NCI-H2227 (cell line): ENCODE data around the gene ULK4.

ENCODE experiments used
- DNase-seq: peaks from one replicate; lab custom pipeline; 2025; ENCODE audit not compliant: unreplicated experiment; lab: John Stamatoyannopoulos, UW

ULK4 gene

DNA sequence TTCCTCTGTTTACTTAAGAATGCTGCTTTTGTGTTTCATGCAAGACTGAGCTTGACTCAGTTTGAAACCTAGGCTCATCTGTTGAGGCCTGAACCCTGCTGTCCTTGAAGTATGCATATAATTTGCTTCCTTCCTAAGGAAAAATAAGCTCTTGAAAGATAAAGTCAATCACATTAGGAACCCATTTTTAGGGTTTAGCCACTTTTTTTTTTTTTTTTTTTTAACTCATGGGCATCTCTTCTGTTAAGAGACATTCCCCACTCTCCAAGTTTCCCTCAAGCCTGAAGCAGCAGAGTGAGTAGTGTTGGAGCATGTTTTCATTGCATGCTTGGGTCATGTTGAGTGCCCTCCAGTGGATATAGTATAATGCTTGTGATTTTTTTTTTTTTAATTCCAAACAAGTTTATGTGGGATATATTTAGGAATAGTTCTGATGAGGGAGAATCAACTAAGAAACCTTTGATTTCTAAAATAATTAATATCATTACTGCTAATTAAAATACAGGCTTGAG lies 759.0 kb downstream of the ULK4 start:
- peak; percentile 31 for DNase-seq

DNA sequence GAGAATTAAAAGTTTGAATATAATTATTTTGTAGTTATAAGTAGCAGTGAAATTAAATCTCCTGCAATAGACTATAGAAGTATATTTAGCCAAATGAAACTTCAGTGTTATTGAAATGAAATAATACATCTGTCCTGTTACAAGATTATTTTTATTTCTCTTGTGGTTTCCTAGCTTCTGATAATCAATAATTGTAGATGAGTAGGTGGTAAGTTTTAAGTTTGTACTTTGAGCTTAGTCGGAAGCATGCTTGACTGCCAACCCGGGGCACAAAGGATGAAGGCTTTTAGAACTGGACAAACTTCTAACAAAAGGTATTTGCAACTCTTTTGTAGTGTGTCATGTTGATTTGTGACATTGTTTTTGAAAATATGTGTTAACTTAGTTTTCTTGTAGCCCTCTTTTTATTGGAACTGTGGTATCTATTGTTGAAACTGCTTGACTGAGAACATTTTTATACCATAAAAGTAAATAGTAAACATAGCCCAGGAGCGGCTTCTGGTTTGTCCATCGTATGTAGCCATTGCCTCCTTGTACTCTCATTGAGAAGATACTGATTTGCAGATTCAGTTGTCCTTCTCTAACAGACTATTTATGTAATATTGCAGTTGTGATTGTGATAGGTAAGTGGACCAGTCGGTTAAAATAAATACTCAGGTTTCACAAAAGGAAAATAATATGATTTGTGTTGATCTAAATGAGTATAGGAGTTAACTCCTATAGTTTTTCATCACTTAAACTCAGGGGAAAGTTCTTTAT lies 759.6 kb downstream of the ULK4 start:
- no peak for DNase-seq

DNA sequence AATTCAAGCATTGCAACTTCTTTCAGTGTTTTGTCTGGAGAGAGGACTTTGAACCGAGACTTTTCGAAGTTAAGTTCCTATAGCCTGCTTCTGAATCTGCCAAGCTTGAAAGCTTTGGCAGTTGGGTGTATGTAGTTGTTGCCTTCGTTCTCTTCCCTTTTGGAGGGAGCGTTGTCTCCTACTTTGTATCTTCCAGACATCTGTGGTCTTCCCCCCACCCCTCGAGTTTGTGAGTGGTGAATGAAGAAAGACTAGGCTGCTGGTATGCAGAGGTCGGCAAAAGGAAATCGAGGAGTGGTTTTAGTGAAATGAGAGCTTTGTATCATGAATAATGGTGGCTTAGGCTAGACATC lies 761.3 kb downstream of the ULK4 start:
- peak; percentile 5 for DNase-seq

DNA sequence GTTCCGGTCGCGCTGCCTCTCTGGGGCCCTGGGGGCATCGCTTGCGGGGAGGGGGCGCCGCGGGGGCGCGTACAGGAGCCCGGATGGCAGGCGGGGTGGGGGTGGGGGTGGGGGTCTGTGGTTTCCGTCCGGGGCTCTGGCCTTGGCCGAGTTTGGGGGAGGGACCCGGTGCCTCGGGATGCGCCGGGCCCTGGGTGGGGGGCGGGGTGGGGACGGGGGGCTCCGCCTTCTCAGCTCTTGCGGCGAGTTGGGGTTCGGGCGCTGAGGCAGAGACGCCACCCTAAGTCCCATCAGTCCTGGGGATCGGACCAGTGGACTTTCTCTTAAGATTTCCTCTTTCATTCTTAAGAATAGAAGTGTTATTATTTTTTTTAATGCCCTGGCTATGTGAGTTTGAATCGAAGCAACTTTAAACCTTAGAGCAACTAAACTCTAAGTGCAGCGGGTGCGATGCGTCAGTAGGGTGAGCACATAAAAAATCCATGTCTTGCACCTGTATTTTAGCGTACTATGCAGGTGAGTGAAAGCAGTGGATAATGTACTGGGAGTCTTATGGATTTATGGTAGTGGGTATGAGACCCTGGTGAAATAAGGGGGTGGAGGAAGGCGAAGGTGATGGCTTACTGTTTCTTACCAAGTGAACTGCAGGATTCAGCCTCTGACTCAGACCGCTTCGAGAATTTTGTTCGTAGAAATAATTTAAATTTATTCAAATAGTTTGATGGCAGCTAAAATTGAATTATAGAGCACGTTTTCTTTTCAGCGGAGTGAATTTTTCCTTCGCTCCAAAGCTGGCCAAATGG lies 761.8 kb downstream of the ULK4 start:
- DNase-seq = peak; percentile 42

DNA sequence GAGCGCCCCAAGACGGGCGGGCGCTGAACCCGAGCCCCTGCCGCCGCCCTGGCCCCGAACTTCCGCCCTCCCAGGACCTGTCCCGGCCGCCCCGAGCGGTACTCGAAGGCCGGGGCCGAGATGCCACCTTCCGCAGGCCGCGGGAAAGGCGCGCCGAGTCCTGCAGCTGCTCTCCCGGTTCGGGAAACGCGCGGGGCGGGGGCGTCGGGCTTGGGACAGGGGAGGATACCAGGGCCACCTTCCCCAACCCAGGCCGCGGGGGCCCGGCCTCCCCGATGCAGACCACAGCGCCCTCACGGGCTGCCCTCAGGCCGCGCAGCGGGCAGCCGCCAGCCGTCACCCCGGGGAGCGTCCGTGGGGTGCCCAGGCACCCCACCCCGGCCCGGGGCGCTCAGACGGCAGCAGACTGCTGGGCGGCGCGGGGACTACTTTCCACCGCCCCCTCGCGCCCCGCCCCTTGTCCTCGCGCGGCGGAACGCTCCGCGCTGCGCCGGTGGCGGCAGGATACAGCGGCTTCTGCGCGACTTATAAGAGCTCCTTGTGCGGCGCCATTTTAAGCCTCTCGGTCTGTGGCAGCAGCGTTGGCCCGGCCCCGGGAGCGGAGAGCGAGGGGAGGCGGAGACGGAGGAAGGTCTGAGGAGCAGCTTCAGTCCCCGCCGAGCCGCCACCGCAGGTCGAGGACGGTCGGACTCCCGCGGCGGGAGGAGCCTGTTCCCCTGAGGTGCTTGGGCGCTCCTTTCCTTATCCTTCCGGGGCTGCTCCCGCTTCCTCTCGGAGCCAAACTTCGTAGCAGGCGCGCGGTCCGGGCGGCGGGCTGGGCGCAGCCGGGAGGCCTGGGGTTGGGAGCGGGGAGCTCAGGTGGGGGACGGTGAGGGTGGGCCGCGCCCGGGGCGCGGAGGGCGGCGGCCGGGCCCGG lies 762.7 kb downstream of the ULK4 start, which contains the start of gene CTNNB1:
TSS of gene CTNNB1 (plus strand) at position 556 of the 916 bp plus-strand sequence. CDS start 24,564 bp downstream, outside the sequence.
- peak; percentile 94 for DNase-seq

DNA sequence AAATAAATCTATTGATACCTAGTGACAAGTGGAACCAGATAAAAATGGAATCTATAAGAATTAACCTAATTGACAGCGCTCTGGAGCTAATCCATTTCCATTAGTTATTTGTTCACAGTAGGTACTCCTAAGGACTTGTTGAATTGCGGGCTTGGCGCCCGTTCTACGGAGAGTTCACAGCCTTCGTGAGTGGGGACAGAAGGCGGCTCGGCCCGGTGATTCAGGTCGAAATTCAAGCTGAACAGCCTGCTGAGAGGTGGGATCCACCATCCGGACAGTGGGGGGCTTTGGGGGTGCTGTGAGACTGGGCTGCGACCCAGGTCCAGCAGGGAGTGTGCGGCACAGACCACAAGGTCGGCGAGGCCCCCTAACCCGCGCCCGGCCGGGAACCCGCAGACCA lies 763.4 kb downstream of the ULK4 start:
- DNase-seq = peak; percentile 28

DNA sequence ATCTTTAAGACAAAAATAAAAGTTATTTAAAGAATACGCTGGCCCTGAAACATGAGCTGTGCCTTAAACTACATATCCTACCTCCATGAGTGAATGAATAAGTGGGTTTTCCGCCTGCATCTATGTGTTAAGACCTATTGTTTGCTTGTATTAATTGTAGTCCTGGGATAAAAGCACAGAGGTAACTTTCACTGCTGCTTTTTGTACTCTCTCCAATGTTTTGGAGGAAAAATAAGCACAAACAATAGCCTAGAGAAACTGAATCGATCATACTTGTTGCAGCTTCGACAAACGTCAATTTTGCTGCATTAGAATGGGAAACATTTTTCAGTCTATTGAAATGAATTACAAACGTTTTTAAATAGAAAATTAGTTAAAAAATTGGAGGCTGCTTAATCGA lies 763.9 kb downstream of the ULK4 start:
- DNase-seq = no peak
